K562 (cell line): ENCODE results near the gene LUM. TPM values are rescaled to one million over a fixed set of nuclear protein-coding genes. Genes with fewer than 3 reads are reported as not detected.

ENCODE experiments used
- ATAC-seq: fragments of 200-7000 bp; cut with Tn5 transposase; 3 replicates; pipeline ENCODE4 v1.9.1; 2020; ENCODE audit warnings: moderate library complexity
- BruUV-seq: library from RNA; stranded (reverse); fragments of 400-500 nt; replicated peaks from 2 replicates; lab custom pipeline; 2021; lab: Mats Ljungman, UMichigan
- CTCF ChIA-PET: fragments of 300-600 bp; formaldehyde crosslinking; extraction: SDS; loops from one replicate; lab custom pipeline; 2021; ENCODE audit warnings: low intra/inter-chr PET ratio; lab: Yijun Ruan, JAX
- POLR2A ChIA-PET: fragments of 300-600, 350-650 bp; sonication (Branson Sonifier 250); formaldehyde crosslinking; extraction: SDS; loops from one replicate; lab custom pipeline; 2021; ENCODE audit warnings: antibody characterized with exemption, inconsistent platforms; lab: Yijun Ruan, JAX
- DNase-seq, 4 experiments: peaks; one replicate each; pipeline versions ENCODE4 v3.0.0 to v3.0.0-alpha.2; 2011 to 2018; ENCODE audit warnings: low spot score in 3 of 4, mixed read lengths in 3 of 4; ENCODE audit errors: extremely low read depth in 1 of 4
- FAIRE-seq: peaks from 2 replicates; lab custom pipeline; 2011; peaks lifted over from hg19 to GRCh38; lab: Jason Lieb, UNC
- H2AFZ ChIP-seq: 2 replicates; pipeline ENCODE4 v1.6.0; 2011; ENCODE audit warnings: low read depth, low read length, control low read depth, inconsistent platforms
- H3K27ac ChIP-seq: fragments of 200-600 bp; 3 replicates; pipeline ENCODE4 v1.8.0; 2011; ENCODE audit warnings: low read depth, mild to moderate bottlenecking, control low read depth, inconsistent platforms, low read length, moderate library complexity, mixed read lengths; ENCODE audit errors: extremely low read depth
- H3K27me3 ChIP-seq, 2 experiments: fragments of 300-600 bp in 1 of 2; 2 replicates in 1 of 2; 3 replicates in 1 of 2; pipeline versions ENCODE4 v1.6.0 to v1.8.0; 2011; ENCODE audit warnings: inconsistent platforms in 2 of 2, low read length in 2 of 2, mild to moderate bottlenecking in 1 of 2, mixed read lengths in 1 of 2, moderate library complexity in 1 of 2; ENCODE audit not compliant: control insufficient read depth in 2 of 2, insufficient read depth in 2 of 2
- H3K36me3 ChIP-seq: fragments of 300-600 bp; 3 replicates; pipeline ENCODE4 v1.8.0; 2011; ENCODE audit warnings: mild to moderate bottlenecking, low read length, inconsistent platforms; ENCODE audit not compliant: control insufficient read depth, insufficient read depth
- H3K4me1 ChIP-seq, 2 experiments: fragments of 200-600 bp in 1 of 2; replicated peaks in 1 of 2; 2 replicates in 1 of 2; 3 replicates in 1 of 2; pipeline versions ENCODE4 v1.5.1 to v1.8.0; 2011; ENCODE audit warnings: inconsistent platforms in 2 of 2, low read length in 2 of 2, mild to moderate bottlenecking in 1 of 2, mixed read lengths in 1 of 2, moderate library complexity in 1 of 2; ENCODE audit not compliant: control insufficient read depth in 2 of 2, insufficient read depth in 2 of 2
- H3K4me2 ChIP-seq: 2 replicates; pipeline ENCODE4 v1.6.1; 2011; ENCODE audit warnings: low read length, control low read depth, inconsistent platforms, mixed read lengths; ENCODE audit not compliant: insufficient read depth
- H3K4me3 ChIP-seq: fragments of 200-600 bp; sonication (generic), shearing (Covaris generic); 2 replicates; pipeline ENCODE4 v1.5.1; 2016; ENCODE audit warnings: control low read depth, inconsistent platforms
- H3K79me2 ChIP-seq: fragments of 200-600 bp; 3 replicates; pipeline ENCODE4 v1.8.0; 2011; ENCODE audit warnings: low read length, inconsistent platforms; ENCODE audit not compliant: control insufficient read depth, insufficient read depth
- H3K9ac ChIP-seq, 2 experiments: 2 replicates each; pipeline versions ENCODE4 v1.6.0 to v1.6.1; 2011; ENCODE audit warnings: low read depth in 2 of 2, low read length in 2 of 2, control low read depth in 1 of 2, inconsistent platforms in 1 of 2, mild to moderate bottlenecking in 1 of 2, mixed read lengths in 1 of 2; ENCODE audit not compliant: insufficient read depth in 1 of 2
- H3K9me1 ChIP-seq: one replicate; pipeline ENCODE4 v1.6.0; 2011; ENCODE audit warnings: inconsistent platforms, mild to moderate bottlenecking, low read length, moderate library complexity; ENCODE audit not compliant: control insufficient read depth, insufficient read depth
- H3K9me3 ChIP-seq: replicated peaks from 2 replicates; pipeline ENCODE4 v1.5.1; 2011; ENCODE audit warnings: low read depth, low read length, inconsistent platforms; ENCODE audit not compliant: control insufficient read depth, insufficient read depth
- H4K20me1 ChIP-seq: replicated peaks from 2 replicates; pipeline ENCODE4 v1.6.1; 2011; ENCODE audit warnings: low read length, inconsistent platforms, mixed read lengths; ENCODE audit not compliant: control insufficient read depth, insufficient read depth
- CHCHD3 ChIP-seq: fragments of 250-450 bp; sonication (Bioruptor Pico); IDR thresholded peaks from 2 replicates; pipeline ENCODE4 v2.1.2; 2022; ENCODE audit warnings: mild to moderate bottlenecking
- GATA2 ChIP-seq: sonication (generic); formaldehyde crosslinking; IDR thresholded peaks from 2 replicates; pipeline ENCODE4 v1.4.0; 2020; ENCODE audit warnings: mild to moderate bottlenecking, missing genetic modification reagents
- HMG20B ChIP-seq: fragments of 250-450 bp; sonication (Bioruptor Pico); IDR thresholded peaks from 2 replicates; pipeline ENCODE4 v1.5.0; 2021; ENCODE audit warnings: mild to moderate bottlenecking
- NCOA2 ChIP-seq, 2 experiments: fragments of 450-650 bp; IDR thresholded peaks; 2 replicates each; pipeline ENCODE4 v1.6.1; 2018; ENCODE audit warnings: mild to moderate bottlenecking in 2 of 2, moderate library complexity in 1 of 2; ENCODE audit not compliant: partially characterized antibody in 2 of 2
- PRPF4 ChIP-seq: fragments of 200-400 bp; formaldehyde crosslinking; IDR thresholded peaks from one replicate; pipeline ENCODE4 v1.6.1; 2017; ENCODE audit warnings: low read length, low read depth, mild to moderate bottlenecking; ENCODE audit not compliant: insufficient read depth, poor library complexity, severe bottlenecking
- ZFPM2 ChIP-seq: fragments of 250-450 bp; sonication (Bioruptor Pico); IDR thresholded peaks from 2 replicates; pipeline ENCODE4 v1.5.1; 2022; ENCODE audit warnings: mild to moderate bottlenecking
- ZNF41 ChIP-seq: fragments of 250-450 bp; sonication (Bioruptor Pico); conservative IDR thresholded peaks from 2 replicates; pipeline ENCODE4 v1.4.0; 2020; ENCODE audit warnings: mild to moderate bottlenecking
- ZNF507 ChIP-seq: conservative IDR thresholded peaks from 2 replicates; pipeline ENCODE4 v1.6.1; 2017; ENCODE audit warnings: missing genetic modification characterization, missing compliant biosample characterization
- ZSCAN32 ChIP-seq: fragments of 450-650 bp; formaldehyde crosslinking; IDR thresholded peaks from 2 replicates; pipeline ENCODE4 v1.4.0; 2020; ENCODE audit warnings: mild to moderate bottlenecking, moderate library complexity
- WGBS: fragments of 100-300 bp; shearing (Covaris generic); methylation state at CpG from one replicate; pipeline ENCODE4 v1.1.6; 2016; ENCODE audit warnings: low coverage, mixed read lengths; ENCODE audit not compliant: insufficient coverage; ENCODE audit errors: missing lambda C conversion rate; 5-methylcytosine and 5-hydroxymethylcytosine counted together
- in situ Hi-C: fragments of 300-500 bp; cut with MboI; formaldehyde crosslinking; loops from 4 replicates; pipeline ENCODE4 v1.15.0; 2018; ENCODE audit warnings: inconsistent platforms, mixed read lengths
- intact Hi-C: fragments of 100-400 bp; cut with micrococcal nuclease; formaldehyde crosslinking; loops from 2 replicates; pipeline ENCODE4 v1.14.2; 2022
- polyA plus RNA-seq, 8 experiments: library from polyadenylated mRNA; depleted of rRNA in 4 of 8; stranded (reverse) in 5 of 8; unstranded in 3 of 8; fragments of >200 nt; fragmentation: Nextera tagmentation in 2 of 8; fragmentation: Illumina TruSeq in 1 of 8; extraction: Ambion mirVana in 2 of 8; extraction: Trizol in 1 of 8; gene quantifications; 2 replicates each; pipeline versions ENCODE4 v1.2.1 to v1.2.3, GENCODE V29; 2011 to 2014; ENCODE audit warnings: inconsistent platforms in 1 of 8, missing spikeins in 1 of 8
- total RNA-seq, 7 experiments: library from RNA; depleted of rRNA in 6 of 7; stranded (reverse); fragments of >200 nt in 6 of 7; fragmentation: Illumina TruSeq in 2 of 7; extraction: Trizol in 2 of 7; gene quantifications; 2 replicates each; pipeline versions ENCODE4 v1.2.1 to v1.2.3, GENCODE V29; 2011 to 2021; ENCODE audit warnings: low replicate concordance in 1 of 7

Gene LUM
- total and polyA plus RNA-seq, 9 of the 15 experiments (the other 6 are each of a cell fraction or from before 2014, with no cell fraction given), result 0.40 TPM; not detected in 8

- Histone ChIP-seq H3K79me2 (no peaks in the 10 kb centered on the region), H2AFZ (no peak overlapping the region), H3K27me3 (no peaks in the 10 kb centered on the region), H3K27ac (no peak overlapping the region), H3K4me1 (no peaks in the 10 kb centered on the region), H3K9ac (no peak overlapping the region), H4K20me1 (no peaks in the 10 kb centered on the region), H3K36me3 (no peaks in the 10 kb centered on the region), H3K9me1 (no peaks in the 10 kb centered on the region), H3K4me3 (no peak overlapping the region), H3K4me2 (no peak overlapping the region), H3K9me3 (no peaks in the 10 kb centered on the region)
- no peak for FAIRE-seq
- in situ Hi-C loops (no loop called here), intact Hi-C loops (no loop called here)
- no TSS peak for BruUV-seq
- DNase-seq, result no peak
- TF ChIP-seq ZFPM2, result no peak
- TF ChIP-seq PRPF4, result no peak
- TF ChIP-seq ZNF41, result no peak
- TF ChIP-seq ZNF507 (tag), result no peak
- TF ChIP-seq NCOA2 (IDR thresholded peaks at IDR 0.05; ENCODE audit: partially characterized antibody in 2 of 2), result no peak
- TF ChIP-seq GATA2, result no peak
- no peak for TF ChIP-seq HMG20B (CRISPR knock-in tag)
- ATAC-seq, result no peak
- CTCF ChIA-PET, result no interaction called here
- POLR2A ChIA-PET, result interaction anchor here (0.7 kb wide), 1 partner anchor 1436 kb away, joined by 4 read pairs; no protein-coding TSS in a partner anchor
- WGBS, result 0% methylated on average over 2 of the region's 2 CpGs
Observed at GRCh38 chr12:91155990-91156389, 44.7 kb upstream of the LUM start.

- Histone ChIP-seq H3K79me2 (no peaks in the 10 kb centered on the region), H2AFZ (no peak overlapping the region), H3K4me1 (no peaks in the 10 kb centered on the region), H3K27me3 (no peaks in the 10 kb centered on the region), H3K9me1 (no peaks in the 10 kb centered on the region), H3K9me3 (no peaks in the 10 kb centered on the region), H3K4me2 (no peak overlapping the region), H3K36me3 (no peaks in the 10 kb centered on the region), H3K9ac (no peak overlapping the region), H3K27ac (no peak overlapping the region), H4K20me1 (no peaks in the 10 kb centered on the region), H3K4me3 (no peak overlapping the region)
- CTCF ChIA-PET, result no interaction called here
- POLR2A ChIA-PET, result no interaction called here
- TF ChIP-seq CHCHD3 (CRISPR knock-in tag) (no peak), ZSCAN32 (CRISPR knock-in tag) (no peak)
- in situ Hi-C loops, result no loop called here
- no TSS peak for BruUV-seq
- ATAC-seq, result no peak
- no peak for DNase-seq
- 2% methylated on average over 3 of the region's 3 CpGs for WGBS
- intact Hi-C loops, result no loop called here
- FAIRE-seq, result no peak
Observed at GRCh38 chr12:91154131-91154530, 42.8 kb upstream of the LUM start.
